ENCODE measurements around the gene ANK3.
A peak's percentile ranks its signal among the peaks of the same experiment; 100 is the strongest.

ANK3 gene

DNA sequence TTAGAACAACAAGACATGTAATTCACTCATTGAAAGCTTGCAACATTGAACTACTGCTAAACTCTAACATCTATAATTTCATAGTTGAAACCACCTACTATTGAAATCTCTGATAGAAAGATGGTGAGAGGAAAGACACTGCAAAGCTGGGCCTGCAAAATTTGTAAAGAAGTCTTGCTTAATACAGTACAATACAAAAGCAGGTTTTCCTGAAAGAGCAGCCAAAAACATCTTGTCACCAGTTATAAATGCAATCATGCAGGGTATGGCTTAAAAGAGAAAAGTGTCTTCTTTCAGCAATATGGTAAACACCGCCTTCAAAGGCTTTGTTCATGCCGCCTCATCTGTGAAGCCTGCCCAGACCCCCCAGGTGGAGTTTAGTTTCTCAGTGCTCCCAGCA is 109.2 kb downstream of the ANK3 start:
- no peak for DNase-seq (ENCODE audit: low spot score)

DNA sequence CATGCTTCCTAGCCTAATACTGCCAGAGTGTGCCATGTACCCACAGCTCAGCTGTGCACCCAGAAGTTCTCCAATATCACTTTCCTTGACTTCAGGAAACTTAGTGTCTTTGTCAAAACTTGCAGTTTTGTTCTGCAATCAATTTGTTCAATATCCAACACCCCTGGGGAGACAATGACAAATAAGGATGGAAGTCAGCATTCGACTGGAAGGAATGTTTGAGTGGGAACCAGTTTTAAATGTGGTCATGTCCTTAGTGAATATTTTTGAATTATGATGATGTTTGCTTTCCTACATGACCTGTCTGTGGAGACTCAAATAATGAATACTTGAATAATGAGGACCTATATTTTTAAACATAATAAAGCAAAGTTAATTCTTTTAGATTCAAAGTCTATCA is 112.0 kb downstream of the ANK3 start:
- DNase-seq (ENCODE audit: low spot score), result no peak

DNA sequence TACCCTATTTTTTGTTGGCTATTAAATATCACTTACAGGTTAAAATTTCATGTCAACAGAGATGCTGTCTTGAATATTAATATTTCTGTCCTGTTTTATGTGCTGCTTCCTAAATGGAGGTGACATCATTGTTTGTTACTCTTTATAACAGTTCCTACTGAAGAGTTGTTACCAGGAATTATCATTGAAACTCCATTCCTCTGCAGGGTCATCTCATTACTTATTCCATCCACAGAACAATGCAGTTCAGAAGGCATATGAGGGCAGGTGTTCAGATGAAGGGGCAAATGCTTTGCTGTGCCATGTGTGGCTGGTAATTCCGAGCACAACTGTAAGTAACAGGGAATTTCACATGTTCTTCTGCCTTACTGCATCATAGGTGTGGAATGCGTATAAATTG is 113.4 kb downstream of the ANK3 start:
- DNase-seq (ENCODE audit: low spot score), result no peak

DNA sequence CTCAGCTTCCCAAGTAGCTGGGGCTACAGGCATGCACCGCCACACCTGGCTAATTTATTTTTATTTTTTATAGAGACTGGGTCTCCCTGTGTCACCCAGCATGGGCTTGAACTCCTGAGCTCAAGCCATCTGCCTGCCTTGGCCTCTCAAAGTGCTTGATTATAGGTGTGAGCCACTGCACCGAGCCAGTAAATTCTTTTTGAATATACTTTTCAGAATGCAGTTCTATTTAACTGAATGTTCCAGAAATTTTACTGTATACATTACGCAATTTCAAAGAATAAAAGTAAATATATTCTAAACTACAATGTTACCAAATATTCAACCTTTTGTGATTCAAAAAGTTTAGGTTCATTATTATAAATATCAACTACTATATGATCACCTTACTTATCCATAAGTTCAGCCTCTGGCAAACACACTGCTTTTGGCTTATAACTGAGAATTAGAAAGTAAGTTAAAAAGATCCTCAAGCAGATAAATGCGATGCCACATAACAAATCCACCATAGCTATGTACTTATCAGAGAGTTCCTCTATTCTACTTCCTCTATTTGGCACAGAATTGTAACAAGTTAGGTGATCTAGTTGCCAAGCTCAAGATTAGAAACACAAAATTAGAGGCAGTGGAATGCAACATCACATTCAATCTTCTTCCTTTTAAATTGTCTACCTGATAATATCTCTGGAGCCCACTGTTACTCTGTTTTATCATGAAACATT is 118.2 kb downstream of the ANK3 start:
- DNase-seq (ENCODE audit: low spot score), result no peak

DNA sequence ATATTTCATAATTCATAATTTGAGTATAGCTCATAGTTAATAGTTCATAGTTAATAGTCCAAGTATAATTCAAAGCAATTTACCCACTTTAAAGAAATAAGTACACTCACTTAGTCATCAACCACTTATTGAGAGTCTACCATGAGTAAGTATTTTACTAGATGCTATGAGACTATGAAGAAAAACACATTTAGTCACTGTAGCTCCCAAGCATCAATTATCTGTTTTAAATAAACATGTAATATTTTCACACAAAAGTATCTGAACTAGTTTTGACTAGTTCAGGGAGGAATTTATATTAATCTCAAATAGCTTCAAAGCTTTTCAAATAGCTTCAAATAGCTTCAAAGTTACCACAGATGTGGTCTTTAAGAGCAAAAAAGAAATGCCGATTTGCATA is 119.2 kb downstream of the ANK3 start:
- DNase-seq (ENCODE audit: low spot score), result no peak

DNA sequence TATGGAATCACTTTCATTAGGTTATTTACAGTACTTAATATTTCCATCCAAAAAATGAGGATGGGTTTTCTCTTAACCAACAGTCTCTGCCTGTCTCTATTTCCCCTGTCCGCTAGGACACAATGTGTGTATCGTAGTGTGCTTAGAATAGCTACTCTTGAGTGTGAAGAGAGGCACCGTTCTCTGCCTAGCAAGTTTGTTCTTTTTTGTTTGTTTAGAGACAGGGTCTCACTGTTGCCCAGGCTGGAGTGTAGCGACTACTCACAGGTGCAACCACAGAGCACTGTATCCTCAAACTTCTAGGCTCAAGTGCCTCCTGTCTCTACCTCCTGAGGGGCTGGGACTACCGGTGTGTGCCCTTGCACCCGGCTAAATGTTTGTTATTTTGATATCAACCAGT is 121.9 kb downstream of the ANK3 start:
- DNase-seq (ENCODE audit: low spot score), result no peak

DNA sequence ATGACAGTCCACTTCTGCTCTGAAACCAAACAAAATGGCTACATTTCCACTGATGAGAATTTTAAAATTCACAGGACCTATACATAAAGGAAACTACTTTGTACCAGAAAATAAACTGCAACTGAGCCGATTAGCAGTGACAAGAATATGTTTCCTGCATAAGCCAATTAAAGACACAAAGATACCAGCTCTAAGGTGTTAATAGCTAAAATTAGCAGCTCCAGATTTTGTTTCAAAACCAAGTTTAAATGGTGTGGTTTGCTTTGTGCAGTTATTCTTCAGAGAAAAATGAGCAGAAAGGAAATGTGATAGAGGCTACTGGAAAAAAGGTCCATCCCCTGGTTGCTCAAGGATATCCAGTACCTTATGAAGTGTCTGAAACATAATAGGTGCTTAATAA is 123.2 kb downstream of the ANK3 start:
- DNase-seq (ENCODE audit: low spot score), result no peak

DNA sequence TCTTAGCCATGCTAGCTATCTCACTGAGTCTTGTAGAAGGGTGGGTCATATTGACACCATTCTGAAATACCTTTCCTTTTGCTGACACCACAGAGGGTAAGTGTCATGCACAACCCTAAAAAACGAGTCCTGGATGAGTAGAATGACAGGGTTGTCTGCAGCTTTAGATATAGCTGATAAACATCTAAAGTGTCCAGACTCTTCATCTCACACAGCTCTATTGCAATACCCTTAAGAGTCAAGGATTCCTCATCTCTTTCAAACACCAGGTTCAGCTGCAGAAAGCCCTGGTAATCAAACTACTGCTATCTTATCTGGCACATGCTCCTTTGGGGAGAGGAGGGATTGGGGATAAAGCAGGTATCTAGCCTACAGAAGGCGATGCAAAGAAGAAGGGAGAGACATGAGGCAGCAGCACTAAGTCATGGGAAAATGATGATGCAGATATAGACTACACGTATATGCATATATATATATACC is 127.0 kb downstream of the ANK3 start:
- no peak for DNase-seq (ENCODE audit: low spot score)

DNA sequence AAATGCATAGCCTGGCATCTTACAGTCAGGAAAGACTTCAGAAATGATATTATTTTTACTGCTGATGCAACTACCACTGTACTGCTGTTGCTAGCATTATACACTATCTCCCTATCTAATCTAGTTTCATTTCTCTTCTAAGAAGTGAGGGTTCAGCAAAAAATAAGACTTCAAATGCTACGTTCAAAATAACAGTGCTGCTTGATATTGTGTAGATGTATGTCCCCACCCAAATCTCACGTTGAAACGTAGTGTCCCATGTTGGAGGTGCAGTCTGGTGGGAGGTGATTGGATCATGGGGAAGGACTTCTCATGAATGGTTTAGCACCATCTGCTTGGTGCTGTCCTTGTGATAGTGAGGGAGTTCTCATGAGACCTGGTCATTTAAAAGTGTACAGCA is 129.4 kb downstream of the ANK3 start:
- no peak for DNase-seq (ENCODE audit: low spot score)

DNA sequence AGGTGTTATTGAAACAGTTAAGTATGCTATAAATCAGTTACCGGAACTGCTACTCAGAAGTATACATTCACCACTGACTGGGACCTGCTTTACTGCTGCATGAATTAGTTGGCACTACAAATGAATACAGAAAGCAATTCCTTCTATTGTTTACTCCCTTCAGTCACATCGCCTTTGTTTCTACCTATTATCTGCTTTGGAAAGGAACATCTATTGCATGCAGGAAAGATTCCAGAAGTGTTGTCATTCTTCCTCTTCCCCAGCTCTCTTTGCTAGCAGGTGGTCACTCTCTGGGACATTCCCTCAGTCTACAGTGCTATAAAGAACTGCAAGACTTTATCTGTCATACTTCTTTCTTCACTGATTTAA is 131.3 kb downstream of the ANK3 start:
- DNase-seq (ENCODE audit: low spot score), result no peak

DNA sequence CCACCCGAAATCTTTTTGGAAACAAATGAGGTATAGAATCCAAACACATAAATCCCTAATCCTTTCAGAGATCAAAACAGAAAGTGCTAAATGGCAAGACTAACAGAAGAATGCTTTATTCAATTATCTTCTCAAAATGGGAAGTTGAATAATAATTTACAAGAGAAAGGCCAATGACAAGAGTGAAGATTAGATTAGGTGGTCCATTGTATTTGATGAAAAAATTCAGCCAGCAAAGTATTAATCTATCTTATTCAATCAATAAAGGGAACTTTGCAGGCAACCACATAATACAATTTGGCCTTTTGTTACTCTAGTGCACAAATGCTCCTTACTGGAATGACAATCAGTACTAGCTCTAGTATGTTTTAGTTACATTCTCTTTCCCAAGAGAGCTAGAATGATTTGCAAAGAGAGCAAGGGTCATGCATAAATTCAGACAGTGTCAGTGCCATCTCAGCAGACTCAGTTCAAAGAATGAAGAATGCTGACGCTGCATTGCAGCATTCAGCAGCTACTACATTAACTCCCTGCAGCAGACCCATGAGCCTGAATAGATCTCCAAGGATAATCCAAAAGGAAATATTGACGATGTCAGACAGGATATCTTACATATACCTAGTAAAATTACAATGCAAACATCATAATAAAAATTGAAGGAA is 131.8 kb downstream of the ANK3 start:
- no peak for DNase-seq (ENCODE audit: low spot score)

DNA sequence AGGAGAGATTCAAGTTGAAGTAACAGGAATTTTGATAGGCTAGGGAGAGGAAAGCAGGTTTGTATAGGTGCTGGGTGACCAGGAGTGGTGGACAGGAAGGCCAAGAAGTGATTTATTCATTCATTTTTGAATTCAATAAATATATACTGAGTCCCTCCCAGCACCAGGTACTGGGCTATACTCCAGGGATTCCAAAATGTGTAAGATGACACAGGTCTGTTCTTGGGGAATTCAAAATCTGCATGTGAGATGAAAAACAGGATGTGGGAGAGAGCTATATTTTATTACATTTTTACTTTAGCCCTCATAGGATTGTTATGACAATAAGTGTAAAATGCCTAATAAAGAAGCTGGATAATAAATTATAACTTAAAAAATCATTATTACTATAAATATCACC is 134.9 kb downstream of the ANK3 start:
- DNase-seq (ENCODE audit: low spot score), result no peak

DNA sequence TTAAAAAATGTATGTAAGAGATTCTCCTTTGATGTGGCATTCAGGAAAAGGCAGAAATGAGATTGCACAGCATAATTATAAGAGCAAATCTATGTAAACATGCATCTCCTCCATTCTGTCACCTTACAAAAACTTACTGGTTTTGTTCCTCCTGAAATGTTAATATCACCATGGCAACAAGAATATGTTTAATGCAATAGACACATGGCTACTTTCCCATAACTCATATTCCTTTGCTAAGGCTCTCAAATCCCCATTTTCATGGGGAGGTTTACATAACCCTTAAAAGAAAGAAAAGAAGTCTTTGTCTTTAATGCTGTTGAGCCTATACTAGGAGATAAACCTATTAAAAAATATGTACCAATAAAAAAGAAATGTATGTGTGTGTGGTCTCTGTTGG is 136.2 kb downstream of the ANK3 start:
- DNase-seq (ENCODE audit: low spot score), result no peak

DNA sequence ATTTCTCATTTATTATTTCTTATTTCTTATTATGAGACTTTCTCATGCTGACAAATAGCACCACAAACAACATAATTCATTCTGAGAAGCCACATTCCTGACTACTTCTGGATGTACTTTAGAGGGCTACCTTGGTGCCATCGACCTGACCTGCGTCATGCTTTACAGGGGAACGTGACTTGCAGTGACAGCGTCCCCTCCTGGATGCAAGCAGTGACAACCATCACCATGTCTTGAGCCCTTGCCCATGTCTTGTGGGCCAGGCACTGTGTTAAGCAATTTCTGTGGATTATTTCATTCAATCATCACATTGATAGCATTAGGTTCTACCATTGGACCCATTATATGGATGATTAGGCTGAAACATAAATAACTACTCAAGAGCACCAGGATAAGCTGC is 137.0 kb downstream of the ANK3 start:
- DNase-seq (ENCODE audit: low spot score), result no peak

DNA sequence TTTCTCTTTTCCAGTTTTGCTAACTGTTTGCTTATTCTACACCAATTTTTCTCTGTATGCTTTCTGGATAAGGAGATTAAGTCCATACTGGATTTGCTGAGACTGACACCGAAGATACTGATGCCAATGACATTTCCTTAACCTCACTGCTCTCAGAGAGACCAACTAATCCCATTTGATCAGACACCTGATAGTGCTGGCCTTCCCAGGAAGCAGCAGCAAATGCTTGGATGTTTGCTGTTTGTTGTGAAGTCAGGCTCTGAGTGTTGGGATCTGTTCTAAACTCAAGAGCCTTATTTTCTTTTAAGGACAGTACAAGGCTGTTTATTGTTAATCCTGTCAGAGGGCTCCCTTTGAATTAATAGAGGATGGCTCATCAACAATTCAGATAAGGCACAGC is 143.3 kb downstream of the ANK3 start:
- no peak for DNase-seq (ENCODE audit: low spot score)

DNA sequence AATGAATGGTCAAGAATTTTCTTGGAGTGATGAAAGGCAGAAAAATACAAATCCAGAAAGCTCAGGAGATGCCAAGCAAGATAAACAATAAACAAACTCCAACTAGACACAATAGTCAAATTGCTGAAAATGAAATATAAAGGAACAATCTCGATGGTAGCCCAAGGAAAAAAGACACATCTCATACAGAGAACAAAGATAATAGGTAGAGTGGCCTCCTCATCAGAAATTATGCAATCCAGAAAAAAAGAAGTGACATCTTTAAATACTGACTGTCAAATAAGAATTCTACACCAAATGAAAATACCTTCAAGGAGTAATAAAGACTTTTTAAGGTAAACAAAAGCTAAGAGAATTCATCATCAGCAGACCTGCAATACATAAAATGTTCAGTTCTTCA is 150.4 kb downstream of the ANK3 start:
- no peak for DNase-seq (ENCODE audit: low spot score)

DNA sequence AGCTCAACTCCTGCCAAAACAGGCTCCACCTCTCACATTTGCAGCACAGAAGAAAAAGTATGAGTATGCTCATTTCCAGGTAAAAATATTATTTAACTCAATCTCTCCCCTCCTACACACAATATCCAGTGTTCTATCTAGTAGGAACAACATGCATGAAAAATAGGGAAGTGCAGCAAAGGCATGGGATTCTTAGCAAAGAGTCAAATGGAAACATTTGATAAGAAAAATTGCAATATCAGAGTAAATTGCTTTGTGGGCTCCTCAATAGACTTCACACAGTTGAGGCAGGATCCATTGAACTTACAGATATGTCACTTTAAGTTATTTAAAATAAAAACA is 150.9 kb downstream of the ANK3 start:
- DNase-seq (ENCODE audit: low spot score), result no peak

DNA sequence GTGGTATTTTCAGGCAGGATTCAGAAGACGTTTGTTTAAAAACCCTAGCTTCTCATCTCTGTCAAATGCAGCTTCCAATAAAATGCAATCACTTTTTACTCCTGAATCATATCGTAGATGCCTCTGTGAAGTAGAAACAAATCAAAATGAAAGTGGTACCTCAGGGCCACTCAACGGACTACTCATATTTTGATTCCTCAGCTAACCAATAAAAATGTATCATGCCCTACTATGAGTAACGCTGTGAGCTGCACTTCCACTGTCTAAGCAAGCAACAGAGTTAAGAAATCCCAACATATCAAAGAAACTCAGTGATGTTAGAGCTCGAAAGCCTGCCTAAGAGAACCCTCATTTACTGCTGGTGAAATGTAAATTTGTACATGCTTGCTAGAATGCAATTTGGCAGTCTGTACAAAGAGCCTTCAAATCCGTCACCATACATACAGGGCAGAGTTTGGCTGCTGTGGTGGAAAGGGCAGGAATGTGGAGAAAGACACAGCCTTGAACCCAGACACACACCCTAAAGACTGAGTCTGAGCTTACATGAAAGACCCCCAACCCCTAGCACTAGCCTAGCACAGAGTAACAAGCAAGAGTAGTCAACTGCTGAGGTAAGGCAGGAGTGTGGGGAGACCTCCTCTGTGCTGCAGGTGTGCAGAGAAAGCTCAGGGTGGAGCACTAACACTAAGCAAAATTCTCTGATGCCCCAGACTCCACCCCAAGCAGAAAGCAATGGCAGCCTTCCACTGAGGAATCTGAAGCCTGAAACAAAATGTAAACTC is 151.5 kb downstream of the ANK3 start:
- DNase-seq (ENCODE audit: low spot score), result peak; percentile 50

DNA sequence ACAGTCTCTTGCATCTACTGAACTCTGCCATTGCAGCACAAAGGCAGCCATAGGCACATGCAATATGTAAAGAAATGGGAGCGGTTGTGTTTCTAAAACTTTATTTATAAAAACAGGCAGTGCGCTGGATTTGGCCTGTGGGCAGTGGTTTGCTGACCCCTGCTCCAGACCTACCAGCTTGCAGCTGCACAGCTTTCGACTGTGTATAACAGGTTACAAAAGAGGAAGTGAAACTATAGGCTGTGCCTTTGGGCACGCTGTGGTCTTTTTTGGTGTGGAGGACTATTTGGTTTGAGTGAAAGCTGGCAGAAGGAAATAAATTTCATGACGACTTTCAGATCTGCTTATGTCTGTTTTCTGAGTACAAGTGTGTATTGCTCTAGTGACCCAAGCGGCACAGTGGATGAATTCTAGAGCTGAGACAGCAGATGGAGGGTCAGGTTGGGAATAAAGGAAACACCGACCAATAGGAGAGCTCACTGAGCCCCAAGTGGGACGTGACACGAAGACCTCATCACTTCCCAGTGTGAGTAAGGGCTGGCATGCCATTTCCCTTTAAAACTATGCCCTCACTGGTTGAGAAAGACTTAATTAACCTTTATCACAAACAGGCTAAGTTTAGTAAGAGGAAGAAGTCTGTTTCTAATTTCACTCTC is 152.7 kb downstream of the ANK3 start:
- peak; percentile 4 for DNase-seq (ENCODE audit: low spot score)

DNA sequence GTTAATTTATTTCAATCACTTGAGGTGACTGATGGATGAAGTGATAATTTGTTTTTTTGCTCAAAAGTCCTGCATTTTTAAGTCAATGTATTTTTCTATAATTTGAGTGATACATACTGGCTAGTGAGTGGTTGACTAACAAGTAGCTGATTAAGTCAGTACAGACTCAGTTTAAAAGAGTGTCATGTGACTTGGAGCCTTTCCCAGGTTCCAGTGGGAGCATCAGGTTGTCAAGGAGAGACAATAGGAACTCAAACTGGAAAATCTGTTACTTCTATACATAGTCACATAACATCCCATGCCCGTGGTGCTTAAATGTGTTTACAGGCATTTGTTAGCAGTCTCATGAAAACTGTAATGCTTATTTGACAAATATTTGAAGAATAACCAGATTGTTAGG is 154.7 kb downstream of the ANK3 start:
- no peak for DNase-seq (ENCODE audit: low spot score)

DNA sequence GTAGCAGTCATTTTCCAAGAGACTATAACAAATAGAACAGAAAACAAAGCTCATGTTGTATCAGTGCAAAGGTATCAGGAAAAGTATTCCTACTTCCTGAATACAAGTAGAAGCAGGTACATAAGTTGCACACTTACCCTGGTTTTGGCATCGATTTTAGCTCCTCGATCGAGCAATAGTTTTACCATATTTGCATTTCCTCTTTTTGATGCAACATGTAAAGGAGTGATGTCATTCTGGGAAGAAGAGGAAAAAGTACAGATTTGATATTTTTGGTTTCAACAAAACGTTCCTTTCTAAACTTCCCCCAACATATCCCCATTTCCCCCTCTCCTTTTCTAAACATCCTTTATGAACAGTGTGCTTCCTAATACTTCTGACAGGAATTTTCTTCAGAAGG is 155.1 kb downstream of the ANK3 start:
- no peak for DNase-seq (ENCODE audit: low spot score)

DNA sequence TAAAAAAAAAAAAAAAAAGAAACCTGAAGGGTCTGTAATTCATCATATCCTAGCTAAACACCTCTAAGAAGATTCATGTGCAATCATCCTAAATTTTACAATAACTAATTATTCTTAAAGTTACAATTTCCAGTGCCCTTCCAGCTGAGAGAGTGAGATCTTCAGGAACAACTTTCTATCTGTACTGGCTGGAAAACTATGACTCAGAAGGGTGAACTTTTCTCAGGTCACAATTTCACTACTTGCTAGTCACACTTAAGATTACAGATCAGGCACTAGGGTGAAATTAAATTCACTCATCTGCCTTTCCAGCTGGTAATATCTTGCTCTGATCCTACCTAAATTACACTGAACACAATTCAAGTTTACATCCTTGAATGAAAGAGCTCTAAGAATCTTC is 158.8 kb downstream of the ANK3 start:
- no peak for DNase-seq (ENCODE audit: low spot score)
